Panc1 (cell line): Measurements from ENCODE around the gene CRLF2. TPM values are rescaled to one million over a fixed set of nuclear protein-coding genes. Genes with fewer than 3 reads are reported as not detected.
"Not testable (repeated sequence)": the region's sequence is repeated elsewhere in the genome, so short reads cannot be mapped to it uniquely, and the experiment has no call there.

ENCODE experiments used
- ATAC-seq: fragments of 200-7000 bp; cut with Tn5 transposase; 2 replicates; pipeline ENCODE4 v1.9.1; 2020; ENCODE audit warnings: mild to moderate bottlenecking, moderate library complexity
- BruUV-seq: library from RNA; stranded (reverse); fragments of 400-500 nt; replicated peaks from 2 replicates; lab custom pipeline; 2021; lab: Mats Ljungman, UMichigan
- CTCF ChIA-PET: fragments of 300-600 bp; sonication (Branson Sonifier 250); formaldehyde crosslinking; loops from one replicate; lab custom pipeline; 2022; ENCODE audit warnings: antibody characterized with exemption; lab: Charles Lee
- POLR2A ChIA-PET: fragments of 300-600 bp; sonication (Branson Sonifier 250); formaldehyde crosslinking; loops from one replicate; lab custom pipeline; 2022; ENCODE audit warnings: antibody characterized with exemption; lab: Charles Lee
- DNase-seq: peaks from one replicate; pipeline ENCODE4 v3.0.0-alpha.2; 2010; ENCODE audit warnings: low read depth, low spot score
- H3K27ac ChIP-seq: 2 replicates; pipeline ENCODE4 v1.5.1; 2011; ENCODE audit warnings: mild to moderate bottlenecking, low read length, inconsistent platforms
- H3K27me3 ChIP-seq: fragments of 200-500 bp; sonication (Bioruptor generic); 2 replicates; pipeline ENCODE4 v1.6.0; 2014; ENCODE audit warnings: low read length, inconsistent platforms; ENCODE audit not compliant: control insufficient read depth, insufficient read depth
- H3K36me3 ChIP-seq: fragments of 200-500 bp; sonication (Bioruptor generic); 2 replicates; pipeline ENCODE4 v1.5.1; 2014; ENCODE audit warnings: inconsistent platforms, mild to moderate bottlenecking, low read length, moderate library complexity; ENCODE audit not compliant: control insufficient read depth, insufficient read depth
- H3K4me1 ChIP-seq: 2 replicates; pipeline ENCODE4 v1.5.1; 2011; ENCODE audit warnings: inconsistent platforms, mild to moderate bottlenecking, low read length, moderate library complexity; ENCODE audit not compliant: control insufficient read depth, insufficient read depth
- H3K4me3 ChIP-seq, 2 experiments: 2 replicates each; pipeline ENCODE4 v1.5.1; 2011 to 2012; ENCODE audit warnings: low read depth in 2 of 2, low read length in 2 of 2, mild to moderate bottlenecking in 2 of 2, inconsistent platforms in 1 of 2, moderate library complexity in 1 of 2
- H3K9me3 ChIP-seq: fragments of 200-500 bp; sonication (Bioruptor generic); 2 replicates; pipeline ENCODE4 v1.5.1; 2014; ENCODE audit warnings: low read depth, mild to moderate bottlenecking, inconsistent platforms, low read length, moderate library complexity; ENCODE audit not compliant: control insufficient read depth, insufficient read depth
- POLR2AphosphoS5 ChIP-seq: IDR thresholded peaks from 2 replicates; pipeline ENCODE4 v1.6.1; 2012; ENCODE audit warnings: mild to moderate bottlenecking, low read depth, low read length, moderate library complexity
- SIN3A ChIP-seq: IDR thresholded peaks from 2 replicates; pipeline ENCODE4 v1.6.1; 2012; ENCODE audit warnings: low read depth, mild to moderate bottlenecking, low read length, moderate library complexity, borderline replicate concordance; ENCODE audit not compliant: insufficient read depth
- in situ Hi-C: cut with HindIII; loops from 2 replicates; pipeline ENCODE4 v1.10.0; 2016; ENCODE audit warnings: low sequenced_read_pairs, low pct_unique_long_range_greater_than_20kb
- intact Hi-C: fragments of 100-400 bp; cut with micrococcal nuclease; formaldehyde crosslinking; loops from one replicate; pipeline ENCODE4 v1.10.0; 2022; ENCODE audit not compliant: unreplicated experiment
- total RNA-seq: library from RNA; stranded (reverse); gene quantifications from one replicate; pipeline ENCODE4 v1.2.1, GENCODE V29; 2021; ENCODE audit not compliant: unreplicated experiment
- TF ChIP-seq, protein P1 (sequence below): fragments of 450-650 bp; IDR thresholded peaks from 2 replicates; pipeline ENCODE4 v1.5.1; 2017; ENCODE audit warnings: mild to moderate bottlenecking
- TF ChIP-seq, protein P2 (sequence below), 2 experiments: IDR thresholded peaks; 2 replicates each; pipeline ENCODE4 v1.6.1; 2011 to 2012; ENCODE audit warnings: low read depth in 2 of 2, control low read depth in 1 of 2, low read length in 1 of 2, mild to moderate bottlenecking in 1 of 2, moderate library complexity in 1 of 2; ENCODE audit not compliant: insufficient read depth in 1 of 2

Gene CRLF2
- total RNA-seq, 1 experiment from 2014 or later, result 0.67 TPM

DNA sequence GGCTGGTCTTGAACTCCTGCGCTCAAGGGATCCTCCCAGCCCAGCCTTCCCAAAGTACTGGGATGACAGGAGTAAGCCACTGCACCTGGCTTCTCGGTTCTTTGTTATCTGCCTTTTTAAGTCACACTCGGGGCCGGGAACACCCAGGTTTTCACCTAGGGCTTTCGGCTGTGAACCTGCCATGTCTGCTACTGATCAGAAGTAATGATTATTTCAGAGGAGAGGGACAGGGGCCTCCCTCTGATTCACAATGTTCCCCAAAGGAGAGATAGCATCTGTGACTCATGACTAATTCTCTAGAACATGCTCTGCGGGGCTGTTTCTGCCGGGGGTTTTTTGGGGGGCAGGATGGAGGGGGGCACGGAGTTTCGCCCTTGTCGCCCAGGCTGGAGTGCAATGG is 26.9 kb downstream of the CRLF2 start:
- Histone ChIP-seq H3K9me3 (no peaks in the 10 kb centered on the region), H3K27ac (no peak overlapping the region), H3K36me3 (no peaks in the 10 kb centered on the region), H3K4me3 (no peak overlapping the region), H3K4me1 (no peaks in the 10 kb centered on the region), H3K27me3 (no peaks in the 10 kb centered on the region)
- intact Hi-C loops, result no loop called here
- no peak for TF ChIP-seq SIN3A
- ATAC-seq (no peak), DNase-seq (no peak)
- POLR2A ChIA-PET, result no interaction called here
- in situ Hi-C loops, result no loop called here
- CTCF ChIA-PET, result no interaction called here
- no TSS peak for BruUV-seq

DNA sequence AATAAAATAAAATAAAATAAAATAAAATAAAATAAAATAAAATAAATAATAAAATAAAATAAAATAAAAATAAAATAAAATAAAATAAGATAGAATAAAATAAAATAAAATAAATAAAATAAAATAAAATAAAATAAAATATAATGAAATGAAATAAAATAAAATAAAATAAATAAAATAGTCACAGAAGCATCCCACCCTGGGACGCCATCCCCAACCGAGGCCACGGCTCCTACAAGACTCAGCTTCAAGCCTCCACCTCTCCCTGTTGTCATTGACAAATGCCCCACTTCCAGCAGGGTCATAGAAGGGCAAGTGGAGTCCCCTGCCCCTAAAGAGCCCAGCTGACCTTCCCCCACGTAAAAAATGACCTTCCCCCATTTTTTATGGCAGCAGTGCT is 30.2 kb downstream of the CRLF2 start:
- CTCF ChIA-PET, result no interaction called here
- intact Hi-C loops (no loop called here), in situ Hi-C loops (no loop called here)
- Histone ChIP-seq H3K4me1 (no peaks in the 10 kb centered on the region), H3K27me3 (no peaks in the 10 kb centered on the region), H3K9me3 (no peaks in the 10 kb centered on the region), H3K36me3 (no peaks in the 10 kb centered on the region), H3K4me3 (no peak overlapping the region), H3K27ac (no peak overlapping the region)
- BruUV-seq, result no TSS peak
- POLR2A ChIA-PET, result no interaction called here
- ATAC-seq (no peak), DNase-seq (no peak)
- TF ChIP-seq, protein P1, sequence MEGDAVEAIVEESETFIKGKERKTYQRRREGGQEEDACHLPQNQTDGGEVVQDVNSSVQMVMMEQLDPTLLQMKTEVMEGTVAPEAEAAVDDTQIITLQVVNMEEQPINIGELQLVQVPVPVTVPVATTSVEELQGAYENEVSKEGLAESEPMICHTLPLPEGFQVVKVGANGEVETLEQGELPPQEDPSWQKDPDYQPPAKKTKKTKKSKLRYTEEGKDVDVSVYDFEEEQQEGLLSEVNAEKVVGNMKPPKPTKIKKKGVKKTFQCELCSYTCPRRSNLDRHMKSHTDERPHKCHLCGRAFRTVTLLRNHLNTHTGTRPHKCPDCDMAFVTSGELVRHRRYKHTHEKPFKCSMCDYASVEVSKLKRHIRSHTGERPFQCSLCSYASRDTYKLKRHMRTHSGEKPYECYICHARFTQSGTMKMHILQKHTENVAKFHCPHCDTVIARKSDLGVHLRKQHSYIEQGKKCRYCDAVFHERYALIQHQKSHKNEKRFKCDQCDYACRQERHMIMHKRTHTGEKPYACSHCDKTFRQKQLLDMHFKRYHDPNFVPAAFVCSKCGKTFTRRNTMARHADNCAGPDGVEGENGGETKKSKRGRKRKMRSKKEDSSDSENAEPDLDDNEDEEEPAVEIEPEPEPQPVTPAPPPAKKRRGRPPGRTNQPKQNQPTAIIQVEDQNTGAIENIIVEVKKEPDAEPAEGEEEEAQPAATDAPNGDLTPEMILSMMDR, result no peak
- TF ChIP-seq POLR2AphosphoS5, result no peak
- TF ChIP-seq, protein P2, sequence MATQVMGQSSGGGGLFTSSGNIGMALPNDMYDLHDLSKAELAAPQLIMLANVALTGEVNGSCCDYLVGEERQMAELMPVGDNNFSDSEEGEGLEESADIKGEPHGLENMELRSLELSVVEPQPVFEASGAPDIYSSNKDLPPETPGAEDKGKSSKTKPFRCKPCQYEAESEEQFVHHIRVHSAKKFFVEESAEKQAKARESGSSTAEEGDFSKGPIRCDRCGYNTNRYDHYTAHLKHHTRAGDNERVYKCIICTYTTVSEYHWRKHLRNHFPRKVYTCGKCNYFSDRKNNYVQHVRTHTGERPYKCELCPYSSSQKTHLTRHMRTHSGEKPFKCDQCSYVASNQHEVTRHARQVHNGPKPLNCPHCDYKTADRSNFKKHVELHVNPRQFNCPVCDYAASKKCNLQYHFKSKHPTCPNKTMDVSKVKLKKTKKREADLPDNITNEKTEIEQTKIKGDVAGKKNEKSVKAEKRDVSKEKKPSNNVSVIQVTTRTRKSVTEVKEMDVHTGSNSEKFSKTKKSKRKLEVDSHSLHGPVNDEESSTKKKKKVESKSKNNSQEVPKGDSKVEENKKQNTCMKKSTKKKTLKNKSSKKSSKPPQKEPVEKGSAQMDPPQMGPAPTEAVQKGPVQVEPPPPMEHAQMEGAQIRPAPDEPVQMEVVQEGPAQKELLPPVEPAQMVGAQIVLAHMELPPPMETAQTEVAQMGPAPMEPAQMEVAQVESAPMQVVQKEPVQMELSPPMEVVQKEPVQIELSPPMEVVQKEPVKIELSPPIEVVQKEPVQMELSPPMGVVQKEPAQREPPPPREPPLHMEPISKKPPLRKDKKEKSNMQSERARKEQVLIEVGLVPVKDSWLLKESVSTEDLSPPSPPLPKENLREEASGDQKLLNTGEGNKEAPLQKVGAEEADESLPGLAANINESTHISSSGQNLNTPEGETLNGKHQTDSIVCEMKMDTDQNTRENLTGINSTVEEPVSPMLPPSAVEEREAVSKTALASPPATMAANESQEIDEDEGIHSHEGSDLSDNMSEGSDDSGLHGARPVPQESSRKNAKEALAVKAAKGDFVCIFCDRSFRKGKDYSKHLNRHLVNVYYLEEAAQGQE (IDR thresholded peaks at IDR 0.05; ENCODE audit: insufficient read depth in 1 of 2, low read depth in 2 of 2, low read length in 1 of 2), result no peak

DNA sequence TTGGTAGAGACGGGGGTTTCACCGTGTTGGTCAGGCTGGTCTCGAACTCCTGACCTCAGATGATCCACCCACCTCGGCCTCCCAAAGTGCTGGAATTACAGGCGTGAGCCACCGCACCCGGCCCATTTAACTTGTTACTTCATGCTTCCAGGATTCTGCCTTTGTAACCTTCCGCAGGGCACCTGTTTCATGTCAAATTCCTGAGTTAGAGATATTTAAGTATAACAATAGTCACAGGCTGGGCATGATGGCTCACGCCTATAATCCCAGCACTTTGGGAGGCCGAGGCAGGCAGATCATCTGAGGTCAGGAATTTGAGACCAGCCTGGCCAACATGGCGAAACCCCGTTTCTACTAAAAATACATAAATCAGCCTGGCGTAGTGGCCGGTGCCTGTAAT is 30.8 kb downstream of the CRLF2 start:
- H3K4me1 ChIP-seq, H3K9me3 ChIP-seq, CTCF ChIA-PET, H3K36me3 ChIP-seq, ATAC-seq, DNase-seq, in situ Hi-C loops, BruUV-seq, H3K4me3 ChIP-seq, POLR2A ChIA-PET, H3K27ac ChIP-seq, H3K27me3 ChIP-seq, intact Hi-C loops: not testable (repeated sequence)
